Measurements from ENCODE around the gene FANCM. TPM values are rescaled to one million over a fixed set of nuclear protein-coding genes. Genes with fewer than 3 reads are reported as not detected.

Gene FANCM
- total RNA-seq = 7.2 and 7.8 TPM in 2 replicates

GRCh38 chr14:45135659-45136395 is at the start of gene FANCM:
Gene FANCM, plus strand, starts transcription at chr14:45135930. Its CDS starts 102 bp downstream, at chr14:45136032.

GRCh38 chr14:45134051-45134958 is 1.4 kb upstream of the FANCM start, which contains the start of gene FKBP3:
Gene FKBP3, minus strand, starts transcription at chr14:45134481. Its CDS starts 25 bp downstream, at chr14:45134456.

Other genes with a start within 250 kb of the FANCM start
- gene KLHL28, start 174.0 kb upstream of the FANCM start, total RNA-seq = 11.1 and 11.8 TPM in 2 replicates
- 16.3 and 22.0 TPM in 2 replicates for gene TOGARAM1, start 173.7 kb upstream of the FANCM start, total RNA-seq
- gene PRPF39, start 51.8 kb upstream of the FANCM start, total RNA-seq = 25.8 and 26.8 TPM in 2 replicates
- 17.8 and 23.0 TPM in 2 replicates for gene FKBP3, start 1.4 kb upstream of the FANCM start, total RNA-seq
- gene MIS18BP1, start 117.3 kb downstream of the FANCM start, total RNA-seq = 36.7 and 50.4 TPM in 2 replicates

Data from dermis lymphatic vessel endothelial cell (primary cell).